ENCODE results near the gene DNAJC11.
"Not testable (repeated sequence)": the region's sequence is repeated elsewhere in the genome, so short reads cannot be mapped to it uniquely, and the experiment has no call there.

The DNAJC11 gene

DNA sequence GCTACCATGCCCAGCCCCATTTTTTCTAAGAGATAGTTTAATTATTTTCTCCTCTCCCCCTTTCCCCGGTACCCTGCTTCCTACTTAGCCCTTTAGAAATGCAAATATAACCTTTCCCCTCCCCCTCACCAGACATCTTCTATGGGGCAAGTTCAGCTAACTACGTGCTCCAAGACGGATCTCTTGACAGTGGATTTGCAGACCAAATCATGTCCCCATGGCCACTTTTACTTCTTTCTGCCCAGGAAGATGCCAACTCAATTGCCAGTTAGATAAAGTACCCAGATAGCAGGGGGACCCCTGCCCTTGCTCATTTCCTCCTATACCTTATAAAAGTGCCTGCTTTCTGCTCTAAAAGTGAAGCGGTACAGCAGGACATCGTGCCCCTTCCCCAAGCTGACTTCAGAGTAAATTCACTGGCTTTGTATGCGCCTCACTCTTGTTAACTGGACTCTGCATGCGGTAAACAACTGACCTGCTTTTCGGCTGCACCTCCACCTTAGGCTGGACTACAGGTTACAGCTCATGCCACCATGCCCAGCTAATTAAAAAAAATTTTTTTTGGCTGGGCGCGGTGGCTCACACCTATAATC, 7.4 kb downstream of the DNAJC11 start:
- DNase-seq = no peak

DNA sequence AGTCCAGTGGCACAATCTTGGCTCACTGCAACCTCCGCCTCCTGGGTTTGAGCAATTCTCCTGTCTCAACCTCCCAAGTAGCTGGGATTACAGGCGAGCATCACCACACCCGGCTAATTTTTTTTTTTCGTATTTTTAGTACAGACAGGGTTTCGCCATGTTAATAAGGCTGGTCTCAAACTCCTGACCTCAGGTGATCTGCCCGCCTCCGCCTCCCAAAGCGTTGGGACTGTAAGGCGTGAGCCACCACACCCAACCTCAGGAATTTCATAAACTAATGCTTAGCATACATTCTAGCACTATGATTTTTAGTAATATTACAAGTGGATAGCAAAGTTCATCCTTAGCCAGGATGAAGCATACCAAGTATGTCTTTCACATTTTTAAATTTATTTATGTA, 8.7 kb downstream of the DNAJC11 start:
- no peak for DNase-seq

GRCh38 chr1:6691507-6691906, 10.1 kb downstream of the DNAJC11 start:
- no peak for DNase-seq

DNA sequence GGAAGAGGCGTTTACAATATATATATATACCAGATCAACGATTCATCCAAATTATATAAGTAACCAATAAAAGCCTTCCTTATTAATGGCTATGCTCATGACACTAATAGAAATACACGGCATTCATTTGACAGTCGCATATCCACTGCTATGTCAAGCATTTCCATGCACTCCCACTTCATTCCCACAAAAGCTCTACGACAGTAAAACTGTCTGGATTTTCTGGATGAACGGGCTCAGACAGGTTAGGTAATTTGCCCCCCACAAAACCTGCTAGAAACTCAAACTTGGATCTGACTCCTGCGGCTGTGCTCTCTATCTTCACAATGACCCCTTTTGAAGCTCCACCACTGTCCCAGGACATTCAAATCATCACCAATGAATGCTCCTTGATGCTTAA, 11.4 kb downstream of the DNAJC11 start:
- no peak for DNase-seq

DNA sequence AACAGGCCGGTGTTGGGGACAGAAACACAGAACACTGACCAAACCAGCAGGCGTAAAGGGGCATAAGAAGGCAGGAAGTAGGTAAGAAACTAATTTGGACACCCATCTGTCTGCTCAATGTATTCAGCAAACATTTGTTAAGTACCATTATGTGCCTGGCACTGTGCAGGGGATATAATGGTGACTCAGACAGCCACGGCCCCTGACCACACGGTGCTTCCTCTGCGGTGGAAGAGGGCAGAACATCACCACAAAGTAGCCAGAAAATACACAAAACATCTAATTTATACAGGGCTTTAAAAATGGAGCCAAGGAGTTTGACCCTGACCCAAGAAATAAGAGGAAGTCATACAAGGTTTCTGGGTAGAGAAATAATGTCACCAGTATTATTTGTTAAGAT, 12.9 kb downstream of the DNAJC11 start:
- no peak for DNase-seq

DNA sequence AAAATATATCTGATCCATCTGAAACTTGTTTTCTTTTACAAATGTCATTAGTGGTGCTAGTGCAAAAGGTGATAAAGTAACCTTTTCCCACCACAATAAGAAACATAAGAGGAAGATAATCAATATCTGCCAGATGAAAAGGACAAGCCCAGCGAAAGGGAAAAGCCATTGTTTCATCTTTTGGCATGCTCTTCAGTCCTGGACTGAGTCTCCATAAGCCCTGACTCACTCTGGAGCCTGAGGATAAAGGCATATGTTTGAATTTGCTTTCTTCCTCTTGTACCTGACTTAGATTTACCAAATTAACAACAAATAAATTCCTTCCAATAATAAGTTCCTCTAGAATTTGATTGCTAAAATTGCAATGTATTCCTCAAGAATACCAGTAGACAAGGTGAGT, 13.6 kb downstream of the DNAJC11 start:
- DNase-seq = no peak

DNA sequence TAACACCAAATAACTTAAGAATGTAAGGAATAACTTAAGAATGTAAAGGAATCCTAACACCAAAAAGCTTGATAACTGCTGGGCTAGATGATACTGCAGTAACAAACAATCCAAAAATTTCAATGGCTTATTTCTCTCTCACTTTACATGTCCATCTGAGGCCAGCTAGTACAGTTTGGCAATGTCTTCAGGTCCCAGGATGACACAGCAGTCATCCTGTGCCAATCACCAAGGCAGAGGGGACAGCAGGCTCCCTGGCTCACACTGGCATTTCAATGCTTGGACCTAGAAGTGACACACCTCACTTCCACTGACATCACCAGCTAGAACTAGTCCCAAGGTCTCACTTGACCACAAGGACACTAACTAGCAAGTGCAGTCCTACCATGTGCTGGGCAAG, 15.3 kb downstream of the DNAJC11 start:
- DNase-seq = no peak

- no peak for DNase-seq
Measured at GRCh38 chr1:6685381-6685780, 16.2 kb downstream of the DNAJC11 start.

- DNase-seq = no peak
Measured at GRCh38 chr1:6683434-6683833, 18.2 kb downstream of the DNAJC11 start.

DNA sequence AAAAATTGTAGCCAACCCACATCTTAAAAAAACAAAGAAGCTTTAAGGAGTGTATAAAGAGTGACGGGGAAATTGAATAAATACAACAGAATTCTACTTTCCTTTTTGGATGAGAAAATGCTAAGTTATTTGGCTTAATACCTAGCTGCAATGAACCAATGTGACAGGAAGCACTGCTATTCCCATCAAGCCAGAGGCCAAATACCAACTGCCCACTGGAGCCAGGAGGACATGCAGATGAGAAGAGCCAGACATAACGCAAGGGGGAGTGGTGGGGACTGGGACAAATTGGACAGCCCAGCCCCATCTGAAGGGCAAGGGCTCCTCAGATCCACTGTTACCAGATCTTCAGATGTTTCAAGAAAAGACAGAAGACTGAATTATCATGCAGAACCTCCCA, 25.7 kb downstream of the DNAJC11 start:
- no peak for DNase-seq

- no peak for DNase-seq
Measured at GRCh38 chr1:6674771-6675170, 26.8 kb downstream of the DNAJC11 start.

GRCh38 chr1:6673816-6674398, 27.7 kb downstream of the DNAJC11 start:
- no peak for DNase-seq

DNA sequence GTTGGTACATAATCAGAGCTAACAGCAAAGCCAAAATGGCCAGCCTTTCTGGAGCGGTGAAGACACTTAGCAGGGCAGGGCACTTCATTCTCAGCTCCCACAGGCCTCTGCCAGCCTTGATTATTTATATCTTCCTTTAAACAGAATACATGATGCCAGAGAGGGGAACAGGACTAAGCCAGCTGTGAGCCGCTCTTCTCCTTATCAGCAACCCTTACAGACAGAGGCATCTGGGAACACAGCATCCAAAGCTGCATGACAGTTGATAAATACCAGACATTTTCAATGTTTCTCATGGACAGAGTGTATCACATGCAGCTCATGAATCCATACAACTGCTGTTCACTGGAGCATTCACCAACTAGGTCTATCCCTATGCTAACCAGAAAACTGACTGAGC, 29.1 kb downstream of the DNAJC11 start:
- DNase-seq = no peak

GRCh38 chr1:6668503-6668902, 33.1 kb downstream of the DNAJC11 start:
- no peak for DNase-seq

DNA sequence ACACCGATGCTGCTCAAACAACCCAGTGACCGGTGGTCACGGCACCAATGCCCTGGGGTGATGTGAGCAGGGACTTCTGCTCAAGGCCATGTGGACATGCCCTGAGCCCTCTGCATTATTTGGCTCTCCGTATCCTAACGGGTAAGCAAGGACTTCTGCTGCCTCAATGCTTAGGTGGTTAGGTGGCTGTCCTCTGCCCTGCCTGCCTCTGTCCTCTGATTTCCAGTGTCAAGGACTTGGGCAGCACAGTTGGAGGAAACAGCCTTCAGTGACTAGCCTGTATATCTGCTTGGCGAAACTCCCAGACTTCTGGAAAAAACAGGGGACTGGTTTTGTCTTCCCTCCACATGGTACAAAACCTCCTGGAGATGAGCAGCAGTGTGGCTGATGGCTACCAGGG, 34.5 kb downstream of the DNAJC11 start:
- DNase-seq = no peak

- no peak for DNase-seq
Measured at GRCh38 chr1:6666696-6667095, 34.9 kb downstream of the DNAJC11 start.

GRCh38 chr1:6662468-6662867, 39.1 kb downstream of the DNAJC11 start:
- DNase-seq = not testable (repeated sequence)

GRCh38 chr1:6660415-6661049, 41.1 kb downstream of the DNAJC11 start:
- no peak for DNase-seq

DNA sequence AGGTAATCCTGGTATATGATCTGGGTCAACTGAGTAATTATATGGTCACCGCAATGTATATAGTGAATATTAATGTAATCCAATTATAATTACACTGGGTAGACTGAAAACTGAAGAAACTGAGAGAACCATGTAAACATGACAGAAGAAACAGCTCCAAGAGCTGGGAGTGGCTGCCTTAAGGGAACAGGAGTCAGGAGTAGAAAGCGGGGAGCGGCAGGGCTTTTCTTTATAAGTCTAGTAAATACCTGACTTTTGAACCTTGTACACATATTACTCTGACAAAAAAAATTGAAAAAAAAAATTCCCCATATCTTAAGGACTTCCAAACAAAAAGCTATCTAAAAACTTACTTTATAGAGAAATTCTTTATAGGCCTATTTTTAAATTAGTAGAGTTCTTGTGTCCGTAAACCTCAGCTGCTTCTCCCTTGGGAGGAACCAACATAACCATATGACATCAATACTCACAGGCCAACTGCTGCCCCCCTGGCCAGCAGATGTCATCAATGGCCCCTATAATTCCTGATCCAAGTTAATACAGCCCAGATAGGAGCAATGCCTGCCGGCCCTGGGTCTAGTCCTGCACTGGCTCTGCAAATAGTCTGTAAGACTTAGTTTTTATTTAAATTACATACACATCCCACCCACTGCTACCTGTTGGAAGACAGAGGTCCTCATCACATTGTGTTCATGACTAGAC, 43.1 kb downstream of the DNAJC11 start:
- DNase-seq = no peak

- no peak for DNase-seq
Measured at GRCh38 chr1:6657138-6657537, 44.5 kb downstream of the DNAJC11 start.

- no peak for DNase-seq
Measured at GRCh38 chr1:6653436-6654290, 48.0 kb downstream of the DNAJC11 start.

GRCh38 chr1:6652986-6653385, 48.6 kb downstream of the DNAJC11 start:
- no peak for DNase-seq

GRCh38 chr1:6651909-6652308, 49.7 kb downstream of the DNAJC11 start:
- no peak for DNase-seq

Data from NCI-H1105 (cell line).